Ishikawa (cell line): Measurements from ENCODE around the gene SLC25A48.

Source experiments
- CEBPB ChIP-seq: IDR thresholded peaks from 2 replicates; pipeline ENCODE4 v1.6.1; 2012
- EP300 ChIP-seq: IDR thresholded peaks from 2 replicates; pipeline ENCODE4 v1.6.1; 2012; ENCODE audit warnings: borderline replicate concordance

GRCh38 chr5:135867599-135867998, 33.1 kb downstream of the SLC25A48 start:
- TF ChIP-seq EP300 (no peak), CEBPB (no peak)
